Limb (tissue), 2 donors: ENCODE measurements around the gene RAB34.
"Not testable (repeated sequence)": the region's sequence is repeated elsewhere in the genome, so short reads cannot be mapped to it uniquely, and the experiment has no call there.

ENCODE experiments used
- DNase-seq, 2 donors: peaks; one replicate each; pipeline ENCODE4 v3.0.0-alpha.2; 2016; ENCODE audit errors: extremely low spot score in 2 of 2

RAB34 gene

GRCh38 chr17:28746611-28747050 is 29.0 kb upstream of the RAB34 start:
- DNase-seq, result peak; percentile 70 to 80

GRCh38 chr17:28745786-28746411 is 28.2 kb upstream of the RAB34 start:
- DNase-seq, result peak in 1 of 2 donors; percentile 45

- DNase-seq, result peak; percentile 68 to 88
Measured at GRCh38 chr17:28744972-28745785, 27.5 kb upstream of the RAB34 start.

- peak; percentile 40 to 91 for DNase-seq
Measured at GRCh38 chr17:28744104-28744971, 26.7 kb upstream of the RAB34 start.

- peak; percentile 83 to 89 for DNase-seq
Measured at GRCh38 chr17:28743243-28744103, 25.8 kb upstream of the RAB34 start, which contains the start of gene TRAF4. Gene TRAF4 (plus strand): TSS chr17:28744011. CDS start chr17:28744113, 102 bp downstream.

- no peak for DNase-seq
Measured at GRCh38 chr17:28741358-28742349, 24.0 kb upstream of the RAB34 start.

- no peak for DNase-seq
Measured at GRCh38 chr17:28740406-28741357, 23.0 kb upstream of the RAB34 start.

GRCh38 chr17:28738680-28739384 is 21.2 kb upstream of the RAB34 start:
- DNase-seq, result no peak

GRCh38 chr17:28737770-28738679 is 20.4 kb upstream of the RAB34 start:
- no peak for DNase-seq

GRCh38 chr17:28737316-28737715 is 19.6 kb upstream of the RAB34 start:
- no peak for DNase-seq

GRCh38 chr17:28735913-28736769 is 18.5 kb upstream of the RAB34 start:
- DNase-seq, result not testable (repeated sequence)

GRCh38 chr17:28735242-28735722 is 17.6 kb upstream of the RAB34 start:
- DNase-seq, result no peak

GRCh38 chr17:28734712-28735241 is 17.1 kb upstream of the RAB34 start:
- DNase-seq, result no peak

GRCh38 chr17:28733346-28733745 is 15.7 kb upstream of the RAB34 start:
- no peak for DNase-seq

GRCh38 chr17:28729950-28730330 is 12.3 kb upstream of the RAB34 start:
- DNase-seq, result no peak
